ENCODE data around the gene HTR7. TPM values are rescaled to one million over a fixed set of nuclear protein-coding genes. Genes with fewer than 3 reads are reported as not detected.

The HTR7 gene
- total RNA-seq, 2 donors from 2014 or later = not detected

DNA sequence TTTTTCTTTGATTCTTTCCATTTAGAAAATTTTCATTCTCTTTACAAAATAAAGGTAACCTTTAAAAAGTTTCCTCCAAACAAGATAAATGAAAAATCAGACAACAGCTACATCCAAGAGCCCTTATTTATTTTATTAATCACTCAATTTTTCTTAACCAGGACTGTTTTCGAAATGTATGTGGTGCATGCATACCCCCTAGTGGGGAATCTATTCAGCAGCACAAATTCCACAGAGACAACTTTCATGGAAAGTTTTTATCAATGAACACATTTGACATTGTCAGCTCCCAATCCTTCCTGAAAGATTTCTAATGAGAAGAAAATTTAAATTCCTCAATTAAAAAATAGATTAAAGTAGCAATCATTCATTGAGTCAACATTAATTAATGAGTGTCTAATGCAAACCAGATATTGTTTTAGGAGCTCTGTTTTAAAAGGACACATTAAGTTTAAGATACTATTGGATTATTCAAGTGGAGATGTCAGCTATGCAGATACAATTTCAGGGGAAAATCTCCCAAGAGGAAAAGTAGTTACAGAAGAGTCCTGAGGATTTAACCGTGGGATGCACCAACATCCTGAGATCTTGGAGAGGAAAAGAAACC lies 5.2 kb upstream of the HTR7 start:
- DNase-seq = no peak
- intact Hi-C loops (cut with DNase I) = no loop called here

DNA sequence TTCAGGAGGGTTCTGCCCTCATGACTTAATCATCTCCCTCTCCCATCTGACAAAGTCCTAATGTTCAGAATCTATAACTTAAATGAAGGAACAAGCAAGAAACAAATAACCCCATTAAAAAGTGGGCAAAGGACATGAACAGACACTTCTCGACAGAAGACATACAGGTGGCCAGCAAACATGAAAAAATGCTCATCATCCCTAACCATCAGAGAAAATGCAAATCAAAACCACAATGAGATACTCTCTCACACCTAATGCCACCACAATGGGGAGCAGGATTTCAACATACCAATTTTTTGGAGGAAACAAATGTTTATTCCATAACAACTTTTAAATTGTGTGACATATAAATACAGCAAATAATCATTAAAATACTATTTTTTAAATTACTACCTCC lies 3.0 kb upstream of the HTR7 start:
- Histone ChIP-seq H3K4me1 (peaks cover 15% of the 10 kb centered on the region), H3K9me3 (no peaks in the 10 kb centered on the region), H3K27ac (no peak overlapping the region), H3K4me3 (no peak overlapping the region), H3K36me3 (replicated peaks in 1 of 2; ENCODE audit: insufficient read depth in 1 of 2, low read depth in 2 of 2) (no peaks in the 10 kb centered on the region), H3K27me3 (peaks cover 0 to 16% of the 10 kb centered on the region in 2 donors)
- no peak for TF ChIP-seq POLR2A (IDR thresholded peaks at IDR 0.05)
- TF ChIP-seq, protein P1, sequence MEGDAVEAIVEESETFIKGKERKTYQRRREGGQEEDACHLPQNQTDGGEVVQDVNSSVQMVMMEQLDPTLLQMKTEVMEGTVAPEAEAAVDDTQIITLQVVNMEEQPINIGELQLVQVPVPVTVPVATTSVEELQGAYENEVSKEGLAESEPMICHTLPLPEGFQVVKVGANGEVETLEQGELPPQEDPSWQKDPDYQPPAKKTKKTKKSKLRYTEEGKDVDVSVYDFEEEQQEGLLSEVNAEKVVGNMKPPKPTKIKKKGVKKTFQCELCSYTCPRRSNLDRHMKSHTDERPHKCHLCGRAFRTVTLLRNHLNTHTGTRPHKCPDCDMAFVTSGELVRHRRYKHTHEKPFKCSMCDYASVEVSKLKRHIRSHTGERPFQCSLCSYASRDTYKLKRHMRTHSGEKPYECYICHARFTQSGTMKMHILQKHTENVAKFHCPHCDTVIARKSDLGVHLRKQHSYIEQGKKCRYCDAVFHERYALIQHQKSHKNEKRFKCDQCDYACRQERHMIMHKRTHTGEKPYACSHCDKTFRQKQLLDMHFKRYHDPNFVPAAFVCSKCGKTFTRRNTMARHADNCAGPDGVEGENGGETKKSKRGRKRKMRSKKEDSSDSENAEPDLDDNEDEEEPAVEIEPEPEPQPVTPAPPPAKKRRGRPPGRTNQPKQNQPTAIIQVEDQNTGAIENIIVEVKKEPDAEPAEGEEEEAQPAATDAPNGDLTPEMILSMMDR (IDR thresholded peaks at IDR 0.05) = no peak
- 62 to 74% methylated on average over 1 of the region's 1 CpG for WGBS, 2 donors
- no peak for DNase-seq
- no peak for ATAC-seq
- intact Hi-C loops (cut with DNase I) = no loop called here

More for the DNA sequence above, 5.2 kb upstream of the HTR7 start:
- Histone ChIP-seq H3K27ac (no peak overlapping the region), H3K9me3 (no peaks in the 10 kb centered on the region), H3K4me3 (no peak overlapping the region), H3K36me3 (replicated peaks in 1 of 2; ENCODE audit: insufficient read depth in 1 of 2, low read depth in 2 of 2) (no peaks in the 10 kb centered on the region), H3K27me3 (no peaks in the 10 kb centered on the region), H3K4me1 (peaks cover 5% of the 10 kb centered on the region)
- ATAC-seq = no peak
- no peak for TF ChIP-seq POLR2A (IDR thresholded peaks at IDR 0.05)
- TF ChIP-seq, protein P1 (IDR thresholded peaks at IDR 0.05) = peak; percentile 26 to 67 (median 57)
- WGBS, 2 donors = 8 to 24% methylated on average over 2 of the region's 2 CpGs

DNA sequence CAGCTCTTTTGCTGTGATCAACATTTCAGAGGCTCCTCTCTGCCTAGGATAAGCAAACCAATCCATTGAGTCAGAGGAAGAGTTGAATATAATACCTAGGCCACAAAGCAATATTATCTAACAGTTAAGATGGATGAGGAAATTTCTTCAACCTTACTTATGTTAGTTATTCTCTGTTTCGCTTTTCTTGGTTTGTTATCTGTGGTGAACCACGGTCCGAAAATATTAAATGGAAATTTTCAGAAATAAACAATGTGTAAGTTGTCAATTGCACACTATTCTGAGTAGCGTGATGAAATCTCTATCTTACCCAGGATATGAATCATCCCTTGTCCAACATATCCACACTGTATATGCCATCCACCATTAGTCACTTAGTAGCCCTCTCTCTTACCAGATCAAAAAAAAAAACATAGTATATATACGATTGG lies 1.5 kb upstream of the HTR7 start:
- no peaks in the 10 kb centered on the region for H3K36me3 ChIP-seq (replicated peaks in 1 of 2; ENCODE audit: insufficient read depth in 1 of 2, low read depth in 2 of 2)
- intact Hi-C loops (cut with DNase I) = no loop called here
- H3K27me3 ChIP-seq = peaks cover 0 to 24% of the 10 kb centered on the region in 2 donors
- TF ChIP-seq POLR2A (IDR thresholded peaks at IDR 0.05) = no peak
- TF ChIP-seq, protein P1 (IDR thresholded peaks at IDR 0.05) = no peak
- H3K9me3 ChIP-seq = no peaks in the 10 kb centered on the region
- ATAC-seq (no peak), DNase-seq (no peak)
- WGBS, 2 donors = 74% methylated on average over 5 of the region's 5 CpGs
- H3K4me3 ChIP-seq = no peak overlapping the region
- H3K4me1 ChIP-seq = peaks cover 15% of the 10 kb centered on the region
- no peak overlapping the region for H3K27ac ChIP-seq

DNA sequence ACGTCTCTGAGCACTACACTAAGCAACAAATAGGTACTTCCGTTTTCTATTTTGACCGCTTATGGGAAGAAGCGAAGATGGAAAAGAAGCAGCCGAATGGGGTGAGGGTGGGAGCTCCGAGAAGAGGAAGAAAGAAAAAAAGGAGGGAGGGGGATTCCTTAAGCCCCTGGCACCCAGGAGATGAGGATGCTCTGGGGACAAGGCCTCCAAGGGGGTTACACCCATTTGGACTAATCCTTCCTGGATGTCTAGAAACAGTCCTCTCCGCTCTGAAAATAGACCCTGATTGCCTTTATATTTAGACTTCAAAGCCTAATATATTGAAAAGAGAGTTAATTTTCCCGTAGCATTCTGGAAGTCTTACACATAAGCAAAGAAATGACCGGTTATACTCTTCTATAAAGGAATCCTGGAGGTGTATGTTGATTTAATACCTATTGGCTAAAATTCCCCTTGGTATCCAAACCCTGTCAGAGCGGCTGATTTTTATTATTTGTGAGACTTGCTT lies 676 bp upstream of the HTR7 start:
- no peak for DNase-seq
- no peak for TF ChIP-seq POLR2A (IDR thresholded peaks at IDR 0.05)
- TF ChIP-seq, protein P1 (IDR thresholded peaks at IDR 0.05) = no peak
- H3K36me3 ChIP-seq (replicated peaks in 1 of 2; ENCODE audit: insufficient read depth in 1 of 2, low read depth in 2 of 2) = no peaks in the 10 kb centered on the region
- peaks cover 0 to 24% of the 10 kb centered on the region in 2 donors for H3K27me3 ChIP-seq
- H3K4me1 ChIP-seq = peaks cover 15% of the 10 kb centered on the region
- no peak for ATAC-seq
- H3K9me3 ChIP-seq = no peaks in the 10 kb centered on the region
- H3K27ac ChIP-seq = peak overlapping the region in 1 of 4 donors; percentile 60
- intact Hi-C loops (cut with DNase I) = no loop called here
- WGBS, 2 donors = 43 to 54% methylated on average over 10 of the region's 10 CpGs
- no peak overlapping the region for H3K4me3 ChIP-seq

All from body of pancreas (tissue), 4 donors.